Fibroblast of skin of abdomen (primary cell): ENCODE data around the gene LINC00632.

Experiments used
- DNase-seq: peaks from one replicate; pipeline ENCODE4 v3.0.0-alpha.2; 2013

Gene LINC00632

DNA sequence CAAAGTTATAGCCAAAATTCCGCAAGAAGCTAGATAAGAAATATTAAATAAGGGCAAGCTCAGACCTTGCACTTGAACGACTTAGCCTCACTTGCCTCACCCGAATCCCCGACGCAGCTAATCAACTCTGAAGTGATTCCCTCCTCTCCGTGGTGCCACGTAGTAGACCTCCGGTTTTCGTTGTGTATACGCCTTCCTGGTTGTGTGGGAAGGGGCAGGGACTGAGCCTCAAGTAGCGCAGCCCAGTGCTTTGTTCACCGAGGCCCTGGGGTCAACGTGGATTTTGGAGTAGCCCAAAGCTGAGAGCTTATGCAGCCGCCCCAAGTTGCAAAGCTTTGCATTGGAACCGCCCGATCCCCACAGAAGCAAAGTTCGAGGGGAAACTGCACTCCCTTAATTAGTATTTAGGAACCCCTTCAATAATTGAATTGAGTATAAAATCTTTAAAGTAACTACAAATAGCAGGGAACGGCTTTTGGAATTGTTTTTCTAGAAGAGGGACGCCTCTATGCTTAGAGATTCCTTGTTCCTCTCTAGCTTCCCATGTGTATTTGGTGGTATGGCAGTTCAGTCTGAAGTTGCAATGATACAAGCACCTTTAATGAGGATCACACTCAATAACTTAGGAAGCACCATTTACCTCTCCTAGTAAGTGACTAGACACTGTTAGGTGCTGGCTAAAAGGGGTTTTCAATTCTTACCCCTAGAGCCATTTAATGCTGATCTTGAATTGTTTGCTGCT is 55.7 kb downstream of the LINC00632 start:
- peak; percentile 63 for DNase-seq

DNA sequence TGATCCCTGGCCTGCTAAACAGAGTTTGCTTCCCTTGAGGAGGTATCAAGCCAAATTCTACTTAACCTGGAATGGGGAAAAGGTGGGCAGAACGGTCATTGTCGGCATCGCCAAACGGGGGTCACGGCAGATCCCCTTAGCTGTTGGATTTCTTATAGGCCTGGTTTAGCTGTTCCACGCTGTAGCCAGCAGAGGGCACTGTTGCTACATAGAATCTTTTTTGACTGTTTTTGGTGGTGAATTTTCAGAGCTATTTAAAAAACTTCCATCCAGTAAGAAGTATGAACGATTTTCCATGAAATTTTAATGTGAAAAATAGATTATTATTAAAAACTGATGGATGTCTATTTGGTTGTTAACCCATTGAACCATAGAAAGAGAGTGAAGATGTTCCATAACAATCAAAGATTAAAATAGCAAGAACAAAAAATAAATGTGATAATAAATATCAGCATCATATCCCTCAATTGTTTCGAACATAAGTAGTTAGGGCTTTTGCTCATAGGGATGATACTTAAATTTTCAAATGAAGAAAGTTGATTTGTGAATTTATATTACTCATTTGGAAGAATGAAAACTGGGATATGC is 56.6 kb downstream of the LINC00632 start:
- DNase-seq, result peak; percentile 55

DNA sequence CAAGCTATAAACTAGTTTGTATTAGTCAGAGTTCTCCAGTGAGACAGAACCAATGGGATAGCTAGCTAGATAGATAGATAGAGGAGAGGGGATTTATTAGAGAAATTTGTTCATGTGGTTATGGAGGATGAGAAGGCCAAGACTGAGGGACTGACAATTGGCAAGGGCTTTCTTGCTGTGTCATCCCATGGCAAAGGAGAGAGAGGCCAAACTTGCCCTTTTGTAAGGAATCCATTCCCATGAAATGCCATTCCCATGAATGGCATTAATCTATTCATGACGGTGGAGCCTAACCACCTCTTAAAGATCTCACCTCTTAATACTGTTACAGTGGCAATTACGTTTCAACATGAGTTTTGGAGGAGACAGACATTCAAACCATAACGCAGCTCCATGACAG is 58.1 kb downstream of the LINC00632 start:
- no peak for DNase-seq

DNA sequence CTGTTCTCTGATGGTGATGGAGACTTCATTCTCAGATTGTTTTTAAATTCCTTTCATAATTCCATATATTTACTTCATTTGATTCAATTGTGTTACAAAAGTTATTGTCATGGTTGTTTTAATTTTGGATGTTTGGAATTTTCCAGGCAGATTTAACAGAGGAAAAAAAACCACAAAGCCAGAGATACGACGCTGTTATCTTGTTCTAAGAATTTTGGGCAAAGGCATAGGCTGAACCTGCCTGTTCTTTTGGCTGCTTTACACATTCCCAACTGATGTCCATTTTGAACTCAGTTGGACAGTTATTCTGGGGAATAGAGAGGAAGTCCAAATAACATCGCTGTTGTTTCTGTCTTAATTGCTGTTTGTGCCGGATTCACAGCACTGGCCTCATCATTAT is 65.7 kb downstream of the LINC00632 start:
- no peak for DNase-seq

DNA sequence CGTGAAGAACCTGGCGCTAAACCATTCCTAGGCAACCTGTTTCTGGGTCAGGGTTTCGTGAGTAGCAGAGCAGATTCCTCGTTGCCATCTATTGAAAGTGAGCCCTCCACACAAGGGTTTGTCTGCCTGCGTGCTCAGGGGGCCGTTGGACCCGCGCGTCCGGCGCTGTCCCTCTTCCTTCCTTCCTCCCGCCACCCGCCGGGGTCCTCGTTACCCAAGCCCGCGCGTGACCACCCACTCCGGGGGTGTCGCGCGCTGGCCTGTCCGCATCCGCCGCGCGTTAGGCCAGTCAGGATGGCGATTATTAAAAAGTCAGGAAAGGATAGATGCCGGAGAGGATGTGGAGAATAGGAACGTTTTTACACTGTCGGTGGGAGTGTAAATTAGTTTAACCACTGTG is 66.8 kb downstream of the LINC00632 start:
- no peak for DNase-seq

DNA sequence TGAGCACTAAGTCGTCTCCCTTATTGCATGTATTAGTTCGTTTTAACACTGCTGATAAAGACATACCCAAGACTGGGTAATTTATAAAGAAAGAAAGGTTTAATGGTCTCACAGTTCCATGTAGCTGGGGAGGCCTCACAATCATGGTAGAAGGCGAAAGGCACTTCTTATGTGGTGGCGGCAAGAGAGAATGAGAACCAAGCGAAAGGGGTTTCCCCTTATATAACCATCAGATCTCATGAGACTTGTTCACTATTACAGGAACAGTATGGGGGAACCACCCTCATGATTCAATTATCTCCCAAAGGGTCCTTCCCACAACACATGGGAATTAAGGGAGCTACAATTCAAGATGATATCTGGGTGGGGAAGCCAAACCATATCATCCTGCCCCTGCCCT is 85.1 kb downstream of the LINC00632 start:
- no peak for DNase-seq

DNA sequence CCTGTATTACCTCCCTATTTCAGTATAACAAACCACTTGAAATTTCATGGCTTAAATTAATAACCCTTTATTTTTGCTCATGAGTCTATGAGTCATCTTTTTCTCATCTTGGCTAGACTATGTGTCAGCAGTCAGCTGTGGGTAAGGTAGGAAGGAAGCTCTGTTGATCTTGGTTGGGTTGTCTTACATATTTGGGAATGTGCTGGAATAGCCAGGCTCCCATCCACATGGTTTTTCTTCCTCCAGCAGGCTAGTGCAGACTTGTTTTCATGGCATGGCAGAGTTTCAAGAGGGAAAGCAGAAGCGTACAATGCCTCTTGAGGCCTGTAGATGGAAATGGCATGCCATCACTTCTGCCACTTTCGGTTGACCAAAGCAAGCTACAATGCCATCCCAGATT is 89.7 kb downstream of the LINC00632 start:
- no peak for DNase-seq

DNA sequence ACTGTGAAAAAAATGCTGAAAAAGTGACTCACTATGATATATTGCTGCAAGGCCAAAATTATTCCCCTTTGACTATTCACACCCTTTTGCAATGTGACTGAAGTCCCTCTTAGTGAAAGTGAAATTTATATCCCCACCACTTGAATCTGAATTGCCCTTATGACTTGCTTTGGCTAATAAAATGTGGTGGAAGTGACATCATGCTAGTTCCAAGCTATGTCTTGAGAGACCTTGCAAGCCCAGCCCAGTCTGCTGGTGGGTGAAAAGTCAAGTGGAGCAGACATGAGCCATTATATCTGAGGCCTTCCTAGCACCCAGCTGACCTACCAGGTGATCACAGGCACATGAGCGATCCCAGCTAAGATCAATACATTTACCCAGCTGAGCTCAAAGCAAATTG is 94.7 kb downstream of the LINC00632 start:
- DNase-seq, result no peak

DNA sequence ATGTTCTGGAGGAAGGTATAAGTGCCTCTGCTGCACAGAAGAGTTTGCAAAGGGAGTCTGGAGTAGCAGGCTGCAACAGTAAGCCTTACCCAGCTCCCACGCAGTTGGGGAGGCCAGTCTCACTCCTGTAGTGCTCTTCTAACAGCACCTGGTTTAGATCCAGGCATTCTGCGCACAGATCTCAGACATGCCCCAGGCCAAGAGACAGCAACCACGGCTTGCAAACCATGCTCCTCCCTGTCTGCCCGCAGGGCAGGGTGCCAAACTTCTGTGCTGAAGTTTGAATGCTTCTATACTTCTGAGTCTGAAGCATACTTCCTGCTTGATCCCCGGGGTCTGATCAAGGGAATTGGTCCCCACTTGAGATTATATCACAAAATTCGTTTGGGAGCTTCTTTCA is 106.3 kb downstream of the LINC00632 start:
- DNase-seq, result peak; percentile 49

DNA sequence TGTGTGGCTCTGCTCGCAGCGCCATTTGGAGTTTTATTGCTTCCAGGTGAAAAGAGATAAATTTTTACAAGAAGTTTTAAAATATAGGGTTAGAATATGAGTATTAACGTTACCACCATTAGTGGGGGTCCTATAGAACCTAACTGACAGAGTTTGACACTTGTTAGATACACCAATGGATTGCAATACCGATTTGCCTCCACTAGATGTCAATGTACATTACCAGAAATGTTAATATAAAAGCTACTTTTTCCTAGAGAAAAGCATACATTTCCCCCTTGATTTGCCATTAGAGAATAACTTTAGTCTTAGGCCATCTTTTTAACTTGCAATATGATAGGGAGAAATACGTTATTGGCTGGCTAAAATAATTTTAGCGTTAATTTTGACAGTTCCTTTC is 108.4 kb downstream of the LINC00632 start:
- DNase-seq, result peak; percentile 14

DNA sequence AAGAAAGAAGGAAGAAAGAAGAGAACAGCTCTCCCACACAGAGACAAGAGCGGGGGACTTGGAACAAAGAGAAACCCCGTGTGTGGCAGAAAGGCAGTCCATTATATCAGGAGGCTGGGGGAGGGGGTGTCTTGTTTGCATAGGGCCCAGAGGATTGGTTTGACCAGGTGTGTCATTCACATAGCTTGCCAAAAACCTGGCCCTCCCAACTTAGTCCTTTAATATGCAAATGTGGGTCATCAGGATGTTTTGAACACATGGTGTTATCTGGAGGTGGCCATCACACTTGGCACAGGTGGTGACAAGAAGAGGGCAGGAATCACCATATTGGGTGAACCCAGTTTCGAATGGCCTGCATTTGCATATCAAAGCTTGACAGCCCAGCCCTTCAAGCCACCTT is 111.7 kb downstream of the LINC00632 start:
- no peak for DNase-seq

DNA sequence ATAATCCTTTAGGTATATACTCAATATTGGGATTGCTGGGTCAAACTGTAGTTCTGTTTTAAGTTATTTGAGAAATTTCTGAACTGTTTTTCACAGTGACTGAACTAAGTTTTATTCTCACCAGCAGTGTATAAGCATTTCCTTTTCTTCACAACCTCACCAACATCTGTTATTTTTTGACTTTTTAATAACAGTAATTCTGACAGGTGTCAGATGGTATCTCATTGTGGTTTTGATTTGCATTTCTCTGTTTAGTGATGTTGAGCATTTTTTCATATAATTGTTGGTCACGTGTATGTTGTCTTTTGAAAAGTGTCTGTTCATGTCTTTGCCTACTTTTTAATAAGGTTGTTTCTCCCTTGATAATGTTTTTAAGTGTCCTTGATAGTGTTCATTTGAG is 112.6 kb downstream of the LINC00632 start:
- no peak for DNase-seq

DNA sequence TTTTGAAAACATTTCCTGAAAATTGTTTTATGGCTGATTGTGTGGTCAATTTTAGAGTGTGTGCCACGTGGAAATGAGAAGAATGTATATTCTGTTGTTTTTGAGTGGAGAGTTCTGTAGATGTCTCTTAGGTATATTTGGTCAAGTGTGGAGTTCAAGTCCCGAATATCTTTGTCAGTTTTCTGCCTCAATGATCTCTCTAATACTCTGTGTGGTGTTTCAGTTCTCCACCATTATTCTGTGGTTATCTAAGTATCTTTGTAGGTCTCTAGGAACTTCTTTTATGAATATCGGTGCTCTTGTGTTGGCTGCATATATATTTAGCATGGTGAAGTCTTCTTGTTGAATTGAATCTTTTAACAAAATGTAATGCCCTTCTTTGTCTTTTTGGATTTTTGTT is 113.3 kb downstream of the LINC00632 start:
- DNase-seq, result no peak

DNA sequence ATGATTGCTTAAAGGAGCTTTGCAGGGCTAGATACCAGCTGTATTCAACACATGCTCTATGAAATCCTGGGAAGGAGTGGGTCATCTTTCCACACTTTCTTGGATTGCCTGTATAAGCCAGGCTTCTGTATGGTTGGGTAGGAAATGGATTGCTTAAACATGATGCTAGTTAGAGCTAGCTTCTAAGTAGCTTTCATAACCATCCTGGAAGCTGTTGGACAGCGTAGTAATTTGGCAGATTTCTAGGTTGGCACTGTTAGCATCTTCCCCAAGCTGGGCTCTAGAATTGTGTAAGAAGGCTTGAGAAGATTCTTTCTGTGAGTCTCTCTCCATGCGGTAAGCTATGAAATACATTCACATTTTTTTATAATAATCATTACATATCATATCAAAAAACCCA is 127.3 kb downstream of the LINC00632 start:
- no peak for DNase-seq
